Activated CD8-positive, alpha-beta memory T cell treated with anti-CD3 and anti-CD28 coated beads, Interleukin-2, amount 50 U/mL, for 24 hours (primary cell): ENCODE measurements around the gene SEMA6B.
A peak's percentile ranks its signal among the peaks of the same experiment; 100 is the strongest.
"Not testable (repeated sequence)": the region's sequence is repeated elsewhere in the genome, so short reads cannot be mapped to it uniquely, and the experiment has no call there.

Experiments
- DNase-seq: peaks from one replicate; pipeline ENCODE4 v3.0.0-alpha.2; 2020; ENCODE audit errors: extremely low read depth

The SEMA6B gene

GRCh38 chr19:4571305-4571917, 11.9 kb upstream of the SEMA6B start:
- DNase-seq = no peak

DNA sequence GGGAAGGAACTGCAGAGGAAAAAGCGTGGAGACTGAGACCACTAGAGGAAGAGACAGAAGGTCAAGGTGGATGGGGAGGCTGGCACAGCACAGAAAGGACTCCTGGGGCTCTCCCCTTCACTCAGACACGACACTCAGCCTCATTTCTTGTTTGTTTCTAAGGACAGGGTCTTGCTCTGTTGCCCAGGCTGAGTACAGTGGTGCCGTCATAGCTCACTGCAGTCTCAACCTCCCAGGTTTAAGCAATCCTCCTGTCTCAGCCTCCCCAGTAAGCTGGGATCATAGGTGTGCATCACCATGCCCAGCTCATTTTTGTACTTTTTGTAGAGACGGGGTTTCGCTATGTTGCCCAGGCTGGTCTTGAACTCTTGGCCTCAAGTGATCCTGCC, 11.4 kb upstream of the SEMA6B start:
- DNase-seq = no peak

GRCh38 chr19:4570402-4570801, 10.9 kb upstream of the SEMA6B start:
- DNase-seq = no peak

- DNase-seq = no peak
Observed at GRCh38 chr19:4568886-4569285, 9.4 kb upstream of the SEMA6B start.

DNA sequence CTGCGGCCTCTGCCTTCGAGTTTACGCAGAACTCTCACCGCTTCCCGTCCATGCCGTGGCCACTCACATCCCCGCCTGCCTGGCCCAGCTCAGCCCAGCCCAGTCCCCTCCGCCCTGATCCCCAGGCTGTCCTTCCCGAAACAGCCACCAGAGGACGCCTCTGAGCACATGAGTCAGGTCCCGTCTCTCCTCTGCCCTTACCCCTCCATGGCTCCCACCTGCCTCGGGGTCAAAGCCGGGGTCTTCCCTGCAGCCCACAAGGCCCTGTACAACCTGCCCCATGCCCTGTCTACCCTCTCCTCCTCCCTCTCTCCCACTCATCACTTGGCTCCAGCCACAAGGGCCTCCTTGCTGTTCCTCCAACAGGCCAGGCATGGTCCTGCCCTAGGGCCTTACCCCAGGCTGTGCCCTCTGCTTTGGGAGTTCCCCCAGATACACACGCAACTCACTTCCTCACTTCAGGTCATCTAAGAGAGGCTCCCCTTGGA, 8.1 kb upstream of the SEMA6B start:
- peak; percentile 20 for DNase-seq

- no peak for DNase-seq
Observed at GRCh38 chr19:4566402-4567051, 7.0 kb upstream of the SEMA6B start.

GRCh38 chr19:4563562-4563961, 4.1 kb upstream of the SEMA6B start:
- not testable (repeated sequence) for DNase-seq

- DNase-seq = not testable (repeated sequence)
Observed at GRCh38 chr19:4562085-4562484, 2.6 kb upstream of the SEMA6B start.

GRCh38 chr19:4557971-4558941, 1.2 kb downstream of the SEMA6B start:
- DNase-seq = no peak

GRCh38 chr19:4557144-4557970, 2.1 kb downstream of the SEMA6B start:
- DNase-seq = no peak

DNA sequence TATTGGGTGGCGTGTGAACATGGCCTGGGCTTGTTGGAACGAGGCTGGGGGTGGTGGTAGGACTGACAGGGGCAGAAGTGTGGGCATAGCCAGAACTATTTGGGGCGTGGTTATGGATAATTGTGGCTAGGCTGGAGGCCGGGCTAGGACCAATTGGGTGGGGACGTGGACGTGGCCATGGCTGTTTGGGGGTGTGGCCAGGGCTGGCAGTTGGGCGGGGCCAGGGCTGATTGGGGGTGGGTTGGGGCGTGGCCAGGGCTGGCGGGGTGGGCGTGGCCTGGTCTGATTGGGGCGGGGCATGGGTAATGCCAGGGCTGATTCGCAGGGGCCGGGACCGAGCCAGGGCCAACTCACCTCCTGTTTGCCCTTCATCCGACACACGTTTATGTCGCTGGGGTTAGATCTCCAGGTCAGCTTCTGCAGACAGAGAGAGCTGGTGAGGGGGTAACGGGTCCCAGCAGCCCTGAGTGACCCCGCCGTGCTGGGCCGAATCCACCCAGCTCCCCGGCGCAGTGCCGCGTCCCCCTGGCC, 2.8 kb downstream of the SEMA6B start:
- no peak for DNase-seq

GRCh38 chr19:4555657-4556561, 3.6 kb downstream of the SEMA6B start:
- no peak for DNase-seq

- DNase-seq = no peak
Observed at GRCh38 chr19:4554717-4555116, 4.8 kb downstream of the SEMA6B start.

DNA sequence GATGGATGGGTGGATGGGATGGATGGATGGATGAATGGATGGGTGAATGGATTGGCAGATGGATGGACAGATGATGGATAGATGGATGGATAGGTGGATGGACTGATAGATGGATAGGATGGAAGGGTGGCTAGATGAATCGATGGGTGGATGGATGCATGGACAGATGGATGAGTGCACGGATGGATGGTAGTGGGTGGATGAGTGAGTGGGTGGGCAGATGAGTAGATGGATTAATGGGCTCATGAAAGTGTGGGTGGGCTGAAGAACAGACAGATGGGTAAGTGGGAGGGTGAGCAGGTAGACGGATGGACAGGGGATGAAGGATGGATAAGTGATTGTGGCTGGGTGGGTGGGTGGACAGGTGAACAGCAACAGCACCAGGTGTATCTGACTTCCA, 5.7 kb downstream of the SEMA6B start:
- DNase-seq = no peak

- no peak for DNase-seq
Observed at GRCh38 chr19:4553092-4553695, 6.3 kb downstream of the SEMA6B start.

GRCh38 chr19:4552525-4552819, 7.0 kb downstream of the SEMA6B start:
- no peak for DNase-seq

DNA sequence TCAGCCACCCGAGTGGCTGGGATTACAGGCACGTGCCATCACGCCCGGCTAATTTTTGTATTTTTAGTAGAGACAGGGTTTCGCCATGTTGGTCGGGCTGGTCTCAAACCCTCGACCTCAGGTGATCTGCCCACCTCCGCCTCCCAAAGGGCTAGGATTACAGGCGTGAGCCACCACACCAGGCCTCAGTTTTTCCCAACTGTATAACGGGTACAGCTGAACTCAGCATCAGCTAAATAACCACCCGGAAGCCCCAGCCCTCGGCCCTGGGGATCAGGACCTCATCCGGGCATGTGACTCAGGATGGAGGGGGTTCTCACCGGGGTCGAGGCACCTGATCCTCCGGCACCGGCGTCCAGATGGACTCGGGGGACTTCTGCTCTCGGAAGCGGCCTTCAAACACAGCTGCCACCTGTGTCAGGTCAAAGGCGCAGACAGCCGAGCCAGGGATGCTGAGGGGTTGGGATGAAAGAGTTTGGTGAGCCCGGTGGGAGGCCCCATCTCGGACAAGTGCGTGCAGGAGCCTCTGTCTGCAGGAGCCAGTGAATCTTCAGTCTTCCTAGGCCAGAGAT, 8.9 kb downstream of the SEMA6B start:
- no peak for DNase-seq

DNA sequence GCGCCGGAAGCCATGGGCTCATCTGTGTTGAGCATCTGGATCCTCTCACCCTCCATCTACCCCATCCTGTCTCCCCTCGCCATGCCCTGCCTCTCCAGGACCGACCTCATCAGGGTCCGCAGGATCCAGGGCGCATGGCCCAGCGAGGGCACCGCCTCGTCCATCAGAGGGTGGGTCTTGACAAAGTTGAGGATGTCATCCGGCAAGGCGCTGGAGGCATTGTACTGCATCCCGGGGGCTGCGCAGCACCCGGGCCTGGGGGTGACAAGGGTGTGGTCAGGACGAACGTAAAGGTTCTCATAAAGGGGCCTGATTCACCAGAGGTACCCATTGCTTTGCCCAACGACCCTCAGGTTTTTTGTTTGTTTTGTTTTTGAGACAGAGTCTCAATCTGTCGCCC, 9.5 kb downstream of the SEMA6B start:
- no peak for DNase-seq

- DNase-seq = no peak
Observed at GRCh38 chr19:4548238-4548584, 11.3 kb downstream of the SEMA6B start.
